Choroid plexus epithelial cell (primary cell): Measurements from ENCODE around the gene INPP4A.

ENCODE experiments used
- DNase-seq: peaks from one replicate; pipeline ENCODE4 v3.0.0-alpha.2; 2010; ENCODE audit warnings: low read depth
- H3K4me3 ChIP-seq: 2 replicates; pipeline ENCODE4 v1.5.1; 2011; ENCODE audit warnings: low read depth, mild to moderate bottlenecking, control low read depth, low read length, moderate library complexity
- CTCF ChIP-seq: conservative IDR thresholded peaks from 2 replicates; pipeline ENCODE4 v1.5.1; 2011; ENCODE audit warnings: low read depth, mild to moderate bottlenecking, control low read depth, inconsistent platforms, low read length, moderate library complexity

INPP4A gene

GRCh38 chr2:98471402-98472131, 26.9 kb downstream of the INPP4A start:
- no peak for TF ChIP-seq CTCF
- DNase-seq: no peak

GRCh38 chr2:98472132-98472650, 27.5 kb downstream of the INPP4A start:
- no peak overlapping the region for H3K4me3 ChIP-seq
- DNase-seq: no peak
- TF ChIP-seq CTCF: no peak

More at GRCh38 chr2:98471402-98472131, 26.9 kb downstream of the INPP4A start:
- H3K4me3 ChIP-seq: no peak overlapping the region

- TF ChIP-seq CTCF: no peak
- no peak overlapping the region for H3K4me3 ChIP-seq
- no peak for DNase-seq
These were observed 28.5 kb downstream of the INPP4A start for GRCh38 chr2:98472961-98473746.

GRCh38 chr2:98473995-98474780, 29.5 kb downstream of the INPP4A start:
- no peak for DNase-seq
- no peak for TF ChIP-seq CTCF
- no peak overlapping the region for H3K4me3 ChIP-seq

GRCh38 chr2:98474979-98475632, 30.4 kb downstream of the INPP4A start:
- H3K4me3 ChIP-seq: no peak overlapping the region
- no peak for TF ChIP-seq CTCF

GRCh38 chr2:98476192-98476868, 31.7 kb downstream of the INPP4A start:
- no peak overlapping the region for H3K4me3 ChIP-seq
- TF ChIP-seq CTCF: no peak
- no peak for DNase-seq

More at GRCh38 chr2:98474979-98475632, 30.4 kb downstream of the INPP4A start:
- no peak for DNase-seq
